ENCODE data around the gene RNF13.

Gene RNF13

DNA sequence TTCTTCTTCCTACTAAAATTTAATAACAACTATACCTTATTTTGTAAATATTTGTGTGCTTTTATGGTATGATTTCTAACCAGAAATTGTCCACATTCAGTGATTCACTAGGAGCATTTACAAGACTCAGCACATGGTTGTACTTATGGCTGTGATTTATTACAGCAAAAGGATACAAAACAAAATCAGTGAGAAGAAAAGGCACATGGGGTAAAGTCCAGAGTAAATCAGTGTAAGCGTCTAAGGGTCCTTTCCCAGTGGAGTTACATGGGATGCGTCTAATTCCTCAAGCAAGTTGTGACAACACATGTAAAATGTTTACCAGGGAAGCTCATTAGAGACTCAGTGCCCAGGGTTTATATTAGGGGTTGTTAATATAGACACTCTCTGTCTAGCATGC, 31.1 kb downstream of the RNF13 start:
- DNase-seq (ENCODE audit: low read depth in 2 of 2): no peak
- TF ChIP-seq CTCF (IDR thresholded peaks at IDR 0.05; ENCODE audit: low read depth, low read length): no peak
- H3K4me3 ChIP-seq (replicated peaks in 1 of 2; ENCODE audit: low read depth in 2 of 2, low read length in 2 of 2): no peak overlapping the region

GRCh38 chr3:149845570-149846244, 32.7 kb downstream of the RNF13 start:
- peak in 1 of 2 donors; percentile 56 for DNase-seq (ENCODE audit: low read depth in 2 of 2)
- no peak for TF ChIP-seq CTCF (IDR thresholded peaks at IDR 0.05; ENCODE audit: low read depth, low read length)
- no peak overlapping the region for H3K4me3 ChIP-seq (replicated peaks in 1 of 2; ENCODE audit: low read depth in 2 of 2, low read length in 2 of 2)

DNA sequence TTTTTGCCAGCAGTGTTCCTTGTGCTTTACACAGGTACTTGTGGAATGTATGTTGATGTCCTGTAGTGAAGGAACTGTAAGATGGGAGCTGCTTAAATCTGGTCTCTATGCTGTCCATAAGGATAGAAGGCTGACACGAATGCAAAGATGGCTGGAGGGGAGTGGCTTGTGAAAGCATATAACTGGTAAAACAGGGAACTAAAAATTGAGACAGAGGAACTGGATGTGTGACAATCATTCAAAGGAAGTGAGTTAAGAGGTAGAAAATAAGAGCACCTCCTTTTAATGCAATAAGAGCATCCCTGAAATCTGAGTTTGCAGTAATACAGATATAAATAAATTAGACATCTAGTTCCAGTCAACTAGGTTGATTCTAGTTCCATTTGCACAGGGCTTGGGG, 35.2 kb downstream of the RNF13 start:
- no peak overlapping the region for H3K4me3 ChIP-seq (replicated peaks in 1 of 2; ENCODE audit: low read depth in 2 of 2, low read length in 2 of 2)
- TF ChIP-seq CTCF (IDR thresholded peaks at IDR 0.05; ENCODE audit: low read depth, low read length): no peak
- no peak for DNase-seq (ENCODE audit: low read depth in 2 of 2)

DNA sequence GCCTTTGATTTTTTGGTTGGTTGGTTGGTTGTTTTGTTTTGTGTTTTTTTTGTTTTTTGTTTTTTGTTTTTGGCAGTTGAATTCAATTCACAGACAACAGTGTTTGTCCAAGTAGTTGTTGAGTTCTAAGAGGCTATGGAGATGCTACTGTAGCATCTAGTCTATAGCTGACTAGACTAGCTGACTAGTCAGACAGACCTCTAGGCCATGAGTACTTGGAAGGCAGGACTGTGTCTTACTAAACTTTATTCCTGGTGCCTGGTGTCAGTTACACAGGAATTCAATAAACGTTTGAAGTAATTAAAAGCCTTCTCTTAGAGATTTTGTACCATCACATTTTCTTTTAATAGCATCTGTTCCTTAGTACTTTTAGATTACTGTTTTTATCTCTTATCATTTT, 35.7 kb downstream of the RNF13 start:
- no peak for TF ChIP-seq CTCF (IDR thresholded peaks at IDR 0.05; ENCODE audit: low read depth, low read length)
- H3K4me3 ChIP-seq (replicated peaks in 1 of 2; ENCODE audit: low read depth in 2 of 2, low read length in 2 of 2): no peak overlapping the region
- no peak for DNase-seq (ENCODE audit: low read depth in 2 of 2)

DNA sequence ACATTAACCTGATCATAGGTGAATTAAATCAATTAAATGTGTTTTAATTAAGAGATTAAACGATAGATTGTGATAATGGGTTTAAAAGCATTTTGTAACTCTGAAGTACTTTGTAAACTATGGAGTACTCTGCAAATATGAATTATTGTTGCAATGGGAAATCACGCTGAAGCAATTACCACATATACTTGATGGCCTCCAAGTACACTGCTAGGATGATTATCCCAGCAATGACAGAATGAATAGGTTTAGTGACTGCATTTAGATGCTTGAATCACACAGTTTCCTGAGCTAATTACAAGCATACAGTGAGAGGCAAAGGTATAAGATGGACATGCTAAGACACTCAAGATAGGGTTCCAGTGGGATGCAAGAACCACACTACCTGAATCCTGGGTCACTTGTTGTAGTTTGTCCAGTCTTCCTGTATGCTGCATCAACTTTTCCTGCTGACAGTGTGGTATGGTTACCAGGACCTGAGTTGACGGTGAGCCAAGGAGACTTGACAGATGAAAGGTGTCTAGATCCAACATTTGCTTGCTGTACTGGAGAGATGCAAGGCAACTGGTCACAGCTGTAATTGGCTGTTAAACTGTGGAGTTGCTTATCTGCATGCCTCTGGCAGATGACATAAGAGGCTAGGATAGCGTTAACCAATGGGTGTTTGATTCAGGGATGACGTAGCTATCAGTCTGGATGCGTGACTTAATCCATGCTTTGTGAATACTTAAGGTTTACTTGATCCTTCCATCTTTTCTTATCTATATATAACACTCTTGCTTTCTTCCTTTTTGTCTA, 38.0 kb downstream of the RNF13 start:
- no peak for DNase-seq (ENCODE audit: low read depth in 2 of 2)
- no peak for TF ChIP-seq CTCF (IDR thresholded peaks at IDR 0.05; ENCODE audit: low read depth, low read length)
- H3K4me3 ChIP-seq (replicated peaks in 1 of 2; ENCODE audit: low read depth in 2 of 2, low read length in 2 of 2): no peak overlapping the region

- no peak for TF ChIP-seq CTCF (IDR thresholded peaks at IDR 0.05; ENCODE audit: low read depth, low read length)
- no peak for DNase-seq (ENCODE audit: low read depth in 2 of 2)
- no peak overlapping the region for H3K4me3 ChIP-seq (replicated peaks in 1 of 2; ENCODE audit: low read depth in 2 of 2, low read length in 2 of 2)
Measured at GRCh38 chr3:149858911-149859310, 45.9 kb downstream of the RNF13 start.
